Esophagus muscularis mucosa (tissue), 3 donors: ENCODE measurements around the gene HDAC4.
A peak's percentile ranks its signal among the peaks of the same experiment; 100 is the strongest.

Experiments
- CTCF ChIP-seq, 3 experiments: fragments of 200-600 bp in 2 of 3; fragments of 450-650 bp in 1 of 3; sonication (generic) in 2 of 3; IDR thresholded peaks; one replicate each; pipeline ENCODE4 v1.5.1; 2017 to 2019; ENCODE audit warnings: antibody characterized with exemption in 3 of 3, mild to moderate bottlenecking in 2 of 3, moderate library complexity in 1 of 3
- POLR2A ChIP-seq: fragments of 450-650 bp; IDR thresholded peaks from one replicate; pipeline ENCODE4 v1.6.1; 2017; ENCODE audit warnings: antibody characterized with exemption, moderate library complexity, mild to moderate bottlenecking, low read depth

- peak in 2 of 3 experiments; percentile 43 to 48 for TF ChIP-seq CTCF (IDR thresholded peaks at IDR 0.05)
- no peak for TF ChIP-seq POLR2A
Observed at GRCh38 chr2:239361311-239361642, 39.5 kb downstream of the HDAC4 start.
